SK-N-MC (cell line): ENCODE data around the gene GGA3.

ENCODE experiments used
- EZH2 ChIP-seq: fragments of 200-600 bp; sonication (generic); IDR thresholded peaks from one replicate; pipeline ENCODE4 v1.6.1; 2017; ENCODE audit warnings: antibody characterized with exemption
- POLR2AphosphoS5 ChIP-seq: IDR thresholded peaks from 2 replicates; pipeline ENCODE4 v1.6.1; 2012; ENCODE audit warnings: mild to moderate bottlenecking, low read depth, low read length, borderline replicate concordance

DNA sequence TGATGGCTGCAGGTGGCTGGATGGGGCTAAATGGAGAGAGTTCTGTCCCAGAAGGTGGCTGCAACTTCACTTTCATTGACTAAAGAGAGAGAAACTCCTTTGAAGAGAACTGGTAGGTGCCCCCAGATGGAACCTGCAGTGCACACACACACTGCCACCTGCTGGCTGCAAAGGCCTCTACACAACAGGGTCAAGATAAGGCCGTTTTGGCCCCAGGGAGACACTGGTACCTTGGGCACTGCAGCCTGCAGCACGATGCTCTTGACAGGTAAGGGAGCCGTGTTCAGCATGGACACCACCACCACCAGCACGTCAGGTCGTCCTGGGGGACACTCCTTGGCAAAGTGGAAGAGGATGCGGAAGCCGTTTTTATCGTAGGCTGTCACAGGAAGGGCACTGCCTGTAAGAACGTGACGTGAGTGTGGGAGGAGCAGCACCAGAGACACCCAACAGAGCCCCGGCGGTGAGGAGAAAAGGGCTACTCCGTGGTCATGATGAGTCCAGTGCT is 22.7 kb downstream of the GGA3 start:
- TF ChIP-seq POLR2AphosphoS5, result no peak; the same call in 1 of the 2 replicates
- no peak for TF ChIP-seq EZH2
